ENCODE measurements around the gene HEATR1.

HEATR1 gene

DNA sequence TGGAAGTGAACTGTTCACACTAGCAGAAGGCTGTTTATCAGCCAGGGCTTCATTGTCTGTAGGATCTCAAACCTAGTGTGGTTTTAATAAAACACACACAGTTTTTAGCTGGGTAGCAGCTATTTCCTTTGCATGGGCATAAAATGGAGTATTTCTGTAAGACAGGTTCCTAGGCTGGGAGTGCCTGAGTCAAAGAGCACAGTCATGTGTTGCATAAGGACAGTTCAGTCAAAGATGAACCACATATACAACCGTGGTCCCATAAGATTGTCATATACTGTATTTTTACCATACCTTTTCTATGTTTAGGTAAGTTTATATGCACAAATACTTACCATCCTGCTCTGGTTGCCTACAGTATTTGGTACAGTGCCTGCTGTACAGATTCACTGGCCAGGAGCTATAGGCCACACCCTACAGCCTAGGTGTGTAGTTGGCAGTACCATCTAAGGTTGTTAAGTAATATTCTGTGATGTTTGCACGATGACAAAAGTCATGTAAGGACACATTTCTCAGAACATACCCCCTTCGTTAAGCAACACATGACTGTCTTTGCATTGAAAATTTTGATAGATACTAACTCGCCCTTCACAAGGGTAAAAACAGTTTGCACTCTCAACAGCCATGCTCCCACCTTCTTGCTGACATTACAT lies 63.4 kb downstream of the HEATR1 start:
- TF ChIP-seq MAX (IDR thresholded peaks at IDR 0.05; ENCODE audit: low read depth, low read length) = no peak
- TF ChIP-seq MYC (IDR thresholded peaks at IDR 0.05; ENCODE audit: low read depth, low read length) = no peak
- no peak for TF ChIP-seq POLR2A (IDR thresholded peaks at IDR 0.05; ENCODE audit: extremely low read depth, insufficient read length)
- TF ChIP-seq, protein P1, sequence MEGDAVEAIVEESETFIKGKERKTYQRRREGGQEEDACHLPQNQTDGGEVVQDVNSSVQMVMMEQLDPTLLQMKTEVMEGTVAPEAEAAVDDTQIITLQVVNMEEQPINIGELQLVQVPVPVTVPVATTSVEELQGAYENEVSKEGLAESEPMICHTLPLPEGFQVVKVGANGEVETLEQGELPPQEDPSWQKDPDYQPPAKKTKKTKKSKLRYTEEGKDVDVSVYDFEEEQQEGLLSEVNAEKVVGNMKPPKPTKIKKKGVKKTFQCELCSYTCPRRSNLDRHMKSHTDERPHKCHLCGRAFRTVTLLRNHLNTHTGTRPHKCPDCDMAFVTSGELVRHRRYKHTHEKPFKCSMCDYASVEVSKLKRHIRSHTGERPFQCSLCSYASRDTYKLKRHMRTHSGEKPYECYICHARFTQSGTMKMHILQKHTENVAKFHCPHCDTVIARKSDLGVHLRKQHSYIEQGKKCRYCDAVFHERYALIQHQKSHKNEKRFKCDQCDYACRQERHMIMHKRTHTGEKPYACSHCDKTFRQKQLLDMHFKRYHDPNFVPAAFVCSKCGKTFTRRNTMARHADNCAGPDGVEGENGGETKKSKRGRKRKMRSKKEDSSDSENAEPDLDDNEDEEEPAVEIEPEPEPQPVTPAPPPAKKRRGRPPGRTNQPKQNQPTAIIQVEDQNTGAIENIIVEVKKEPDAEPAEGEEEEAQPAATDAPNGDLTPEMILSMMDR (IDR thresholded peaks at IDR 0.05; ENCODE audit: low read depth, low read length) = no peak
- H3K4me3 ChIP-seq (ENCODE audit: low read depth, low read length) = no peak overlapping the region
- DNase-seq (ENCODE audit: low read depth) = no peak

GRCh38 chr1:236536540-236536939 lies 67.8 kb downstream of the HEATR1 start:
- TF ChIP-seq POLR2A (IDR thresholded peaks at IDR 0.05; ENCODE audit: extremely low read depth, insufficient read length) (no peak), MAX (IDR thresholded peaks at IDR 0.05; ENCODE audit: low read depth, low read length) (no peak), MYC (IDR thresholded peaks at IDR 0.05; ENCODE audit: low read depth, low read length) (no peak)
- TF ChIP-seq, protein P1 (IDR thresholded peaks at IDR 0.05; ENCODE audit: low read depth, low read length) = no peak
- no peak for DNase-seq (ENCODE audit: low read depth)
- no peak overlapping the region for H3K4me3 ChIP-seq (ENCODE audit: low read depth, low read length)

DNA sequence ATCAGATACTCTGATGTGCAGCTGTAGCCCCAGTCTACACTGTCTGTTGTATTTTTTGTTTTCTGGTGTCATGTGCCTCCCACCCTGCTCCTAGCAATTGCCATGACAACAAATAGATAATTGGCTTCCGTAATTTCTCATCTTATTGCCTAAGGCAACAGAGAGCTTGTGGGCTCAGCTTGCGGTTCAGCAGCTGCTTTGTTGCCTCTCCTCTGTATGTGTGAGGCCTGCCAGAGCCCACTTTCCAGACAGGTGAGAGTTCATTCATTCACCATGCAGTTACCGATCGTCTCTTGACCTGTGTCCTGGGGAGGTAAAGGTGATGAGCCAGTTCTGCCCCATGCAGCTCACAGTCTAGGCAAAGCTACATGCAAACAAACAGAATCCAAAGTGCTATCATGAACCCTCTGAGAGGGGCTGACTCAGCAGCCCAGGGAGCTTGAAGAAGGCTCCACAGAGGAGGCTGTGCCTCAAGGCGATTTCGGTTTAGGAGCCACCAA lies 68.6 kb downstream of the HEATR1 start:
- no peak for TF ChIP-seq MYC (IDR thresholded peaks at IDR 0.05; ENCODE audit: low read depth, low read length)
- no peak for TF ChIP-seq POLR2A (IDR thresholded peaks at IDR 0.05; ENCODE audit: extremely low read depth, insufficient read length)
- no peak for TF ChIP-seq MAX (IDR thresholded peaks at IDR 0.05; ENCODE audit: low read depth, low read length)
- TF ChIP-seq, protein P1 (IDR thresholded peaks at IDR 0.05; ENCODE audit: low read depth, low read length) = no peak
- no peak overlapping the region for H3K4me3 ChIP-seq (ENCODE audit: low read depth, low read length)
- DNase-seq (ENCODE audit: low read depth) = no peak

DNA sequence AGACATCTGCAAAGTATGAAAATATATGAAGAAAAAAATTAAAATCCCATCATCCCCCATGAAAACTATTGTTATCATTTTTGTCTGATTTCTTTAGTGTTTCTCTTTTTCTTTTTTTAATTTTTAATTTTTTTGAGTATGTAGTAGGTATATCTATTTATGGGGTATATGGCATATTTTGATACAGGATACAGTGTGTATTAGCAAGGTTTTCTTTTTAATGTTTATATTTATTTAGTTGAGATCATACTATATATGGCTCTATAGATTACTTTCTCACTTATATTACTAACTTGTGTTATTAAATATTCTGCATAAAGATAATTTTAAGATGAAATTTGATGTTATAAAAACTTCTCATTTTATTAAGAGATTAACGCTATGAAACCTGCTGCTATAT lies 69.1 kb downstream of the HEATR1 start:
- no peak for DNase-seq (ENCODE audit: low read depth)
- no peak for TF ChIP-seq MYC (IDR thresholded peaks at IDR 0.05; ENCODE audit: low read depth, low read length)
- no peak overlapping the region for H3K4me3 ChIP-seq (ENCODE audit: low read depth, low read length)

DNA sequence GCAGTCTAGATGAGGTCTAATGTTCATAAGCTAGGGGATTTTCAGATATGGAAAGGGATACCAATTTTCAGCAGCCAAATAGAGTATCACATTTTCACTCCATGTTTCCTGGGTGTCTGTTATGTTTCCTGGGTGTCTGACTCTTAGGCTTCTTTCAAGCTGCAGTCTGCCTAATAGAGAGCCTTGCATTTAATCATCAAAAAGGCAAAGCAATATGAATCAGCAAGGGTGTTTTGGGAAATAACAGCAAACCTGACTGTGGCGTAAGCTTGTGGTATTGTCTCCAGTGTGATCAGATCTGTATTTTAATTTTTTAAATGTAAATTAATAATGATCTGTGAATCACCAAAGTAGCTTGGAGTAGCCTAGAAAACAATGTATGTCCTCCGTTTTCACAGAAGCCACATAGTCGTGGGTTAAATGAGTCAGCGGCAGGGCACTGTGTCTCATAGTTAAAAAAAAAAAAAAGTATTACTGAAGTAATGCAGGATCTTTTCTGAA lies 70.1 kb downstream of the HEATR1 start:
- TF ChIP-seq POLR2A (IDR thresholded peaks at IDR 0.05; ENCODE audit: extremely low read depth, insufficient read length) (no peak), MAX (IDR thresholded peaks at IDR 0.05; ENCODE audit: low read depth, low read length) (no peak), MYC (IDR thresholded peaks at IDR 0.05; ENCODE audit: low read depth, low read length) (no peak)
- TF ChIP-seq, protein P1 (IDR thresholded peaks at IDR 0.05; ENCODE audit: low read depth, low read length) = no peak
- no peak overlapping the region for H3K4me3 ChIP-seq (ENCODE audit: low read depth, low read length)
- DNase-seq (ENCODE audit: low read depth) = peak; percentile 21

DNA sequence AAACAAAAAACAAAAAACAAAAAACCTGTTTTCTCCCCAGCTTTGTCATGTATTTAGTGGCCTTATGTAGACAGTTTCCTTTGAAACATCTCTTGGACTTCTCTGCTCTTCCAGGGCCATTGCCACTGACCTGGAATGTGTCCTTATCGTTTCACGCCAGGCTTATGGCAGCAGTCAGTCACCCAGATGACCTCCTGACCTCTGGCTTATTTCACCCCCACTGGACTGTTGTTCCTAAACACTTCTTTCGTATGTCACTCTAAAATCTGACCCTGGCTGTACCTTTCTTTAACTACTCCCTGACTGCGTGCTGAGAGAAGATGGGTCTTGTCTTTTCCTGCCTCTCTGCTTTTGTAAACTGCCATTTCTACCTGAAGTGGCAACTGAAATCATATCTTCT lies 71.5 kb downstream of the HEATR1 start:
- TF ChIP-seq, protein P1 (IDR thresholded peaks at IDR 0.05; ENCODE audit: low read depth, low read length) = no peak
- no peak for TF ChIP-seq MYC (IDR thresholded peaks at IDR 0.05; ENCODE audit: low read depth, low read length)
- TF ChIP-seq MAX (IDR thresholded peaks at IDR 0.05; ENCODE audit: low read depth, low read length) = no peak
- TF ChIP-seq POLR2A (IDR thresholded peaks at IDR 0.05; ENCODE audit: extremely low read depth, insufficient read length) = no peak
- no peak overlapping the region for H3K4me3 ChIP-seq (ENCODE audit: low read depth, low read length)
- no peak for DNase-seq (ENCODE audit: low read depth)
